PFSK-1 (cell line): ENCODE data around the gene HDHD5.

Experiments
- FOXP2 ChIP-seq: optimal IDR thresholded peaks from 2 replicates; pipeline ENCODE3; 2011; ENCODE audit warnings: borderline replicate concordance, control low read depth, inconsistent platforms; ENCODE audit not compliant: insufficient read depth; ENCODE audit errors: extremely low read length, extremely low read depth
- POLR2AphosphoS5 ChIP-seq: IDR thresholded peaks from 2 replicates; pipeline ENCODE4 v1.6.1; 2012; ENCODE audit warnings: low read depth, mild to moderate bottlenecking, control low read depth, low read length, moderate library complexity
- SIN3A ChIP-seq: IDR thresholded peaks from 2 replicates; pipeline ENCODE4 v1.6.1; 2012; ENCODE audit warnings: mild to moderate bottlenecking, low read length, moderate library complexity, borderline replicate concordance; ENCODE audit not compliant: insufficient read depth

DNA sequence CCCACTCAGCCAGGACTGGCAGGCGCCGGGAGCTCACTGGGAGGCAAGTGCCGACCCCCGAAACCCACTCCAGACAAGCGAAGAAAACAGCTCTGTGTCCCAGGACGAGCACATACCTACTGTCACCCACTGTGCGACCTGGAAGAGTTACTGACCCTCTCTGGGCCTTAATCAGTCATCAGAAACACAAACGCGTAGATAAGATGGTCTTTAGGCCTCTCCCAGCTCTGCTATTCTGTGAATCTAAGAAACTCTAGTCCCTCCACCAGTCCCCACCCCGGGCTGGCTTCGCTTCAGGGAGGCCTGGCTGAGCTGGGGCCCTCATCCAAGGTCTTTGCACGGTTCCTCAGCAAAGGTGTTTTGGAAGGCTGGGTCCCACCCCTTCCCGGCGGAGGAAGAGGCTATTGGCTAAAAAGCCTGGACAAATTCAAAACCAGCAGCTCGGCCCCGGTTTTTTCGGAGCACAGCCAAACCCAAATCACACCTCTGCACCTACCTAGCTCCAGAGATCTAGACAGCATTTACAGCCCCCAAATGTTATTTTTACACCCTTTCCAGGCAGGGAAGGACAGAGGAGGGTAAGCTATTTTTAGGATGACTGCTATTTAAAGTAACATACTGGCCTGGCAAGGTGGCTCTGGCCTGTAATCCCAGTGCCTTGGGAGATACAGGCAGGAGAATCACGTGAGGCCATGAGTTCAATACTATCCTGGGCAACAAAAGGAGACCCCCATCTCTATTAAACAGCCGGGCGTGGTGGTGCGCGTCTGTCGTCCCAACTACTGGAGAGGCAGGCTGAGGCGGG is 13.2 kb upstream of the HDHD5 start:
- TF ChIP-seq FOXP2 (no peak), SIN3A (no peak), POLR2AphosphoS5 (no peak)
